Lower leg skin (tissue), 3 donors: ENCODE measurements around the gene ZSCAN25.

Source experiments
- POLR2A ChIP-seq, 2 donors: fragments of 450-650 bp; IDR thresholded peaks; one replicate each; pipeline ENCODE4 v1.6.1; 2016 to 2017; ENCODE audit warnings: antibody characterized with exemption in 2 of 2, mild to moderate bottlenecking in 1 of 2, moderate library complexity in 1 of 2
- TF ChIP-seq, protein P1 (sequence below), 3 donors: fragments of 450-650 bp; IDR thresholded peaks; one replicate each; pipeline ENCODE4 v1.5.1; 2016; ENCODE audit warnings: antibody characterized with exemption in 3 of 3, mild to moderate bottlenecking in 3 of 3, moderate library complexity in 2 of 3

DNA sequence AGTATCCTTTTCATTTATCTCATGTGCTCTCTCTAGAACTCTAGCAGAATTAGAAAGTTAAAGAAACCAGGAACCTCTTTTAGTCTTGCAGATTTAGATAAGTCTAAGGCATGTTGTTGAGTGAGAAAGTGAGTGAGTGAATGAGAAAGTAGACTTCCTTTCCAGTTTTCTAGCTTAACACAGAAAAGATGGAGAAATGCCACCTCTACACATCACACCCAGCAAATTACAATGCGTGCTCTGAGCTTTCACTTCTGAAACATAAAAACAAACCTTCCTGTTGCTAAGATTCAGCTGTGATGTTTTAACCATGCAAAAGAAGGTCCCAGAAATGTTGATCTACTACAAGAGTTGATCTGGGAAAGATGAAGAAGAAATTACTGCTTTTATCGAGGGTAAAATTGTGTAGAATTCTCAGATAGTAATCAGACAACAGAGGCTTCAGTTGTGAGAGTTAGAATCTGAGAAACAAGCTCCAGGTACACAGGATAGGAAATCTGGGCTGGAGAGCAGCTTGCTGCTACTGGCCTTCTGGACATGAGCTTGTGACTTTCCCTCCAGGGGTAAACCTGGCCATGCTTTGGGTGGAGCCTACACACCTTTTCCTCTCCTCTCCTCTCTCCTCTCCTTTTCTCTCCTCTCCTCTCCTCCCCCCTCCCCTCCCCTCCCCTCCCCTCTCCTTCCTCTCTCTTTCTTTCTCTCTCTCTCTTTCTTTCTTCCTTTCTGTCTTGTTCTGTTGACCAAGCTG lies 58.4 kb downstream of the ZSCAN25 start:
- TF ChIP-seq, protein P1, sequence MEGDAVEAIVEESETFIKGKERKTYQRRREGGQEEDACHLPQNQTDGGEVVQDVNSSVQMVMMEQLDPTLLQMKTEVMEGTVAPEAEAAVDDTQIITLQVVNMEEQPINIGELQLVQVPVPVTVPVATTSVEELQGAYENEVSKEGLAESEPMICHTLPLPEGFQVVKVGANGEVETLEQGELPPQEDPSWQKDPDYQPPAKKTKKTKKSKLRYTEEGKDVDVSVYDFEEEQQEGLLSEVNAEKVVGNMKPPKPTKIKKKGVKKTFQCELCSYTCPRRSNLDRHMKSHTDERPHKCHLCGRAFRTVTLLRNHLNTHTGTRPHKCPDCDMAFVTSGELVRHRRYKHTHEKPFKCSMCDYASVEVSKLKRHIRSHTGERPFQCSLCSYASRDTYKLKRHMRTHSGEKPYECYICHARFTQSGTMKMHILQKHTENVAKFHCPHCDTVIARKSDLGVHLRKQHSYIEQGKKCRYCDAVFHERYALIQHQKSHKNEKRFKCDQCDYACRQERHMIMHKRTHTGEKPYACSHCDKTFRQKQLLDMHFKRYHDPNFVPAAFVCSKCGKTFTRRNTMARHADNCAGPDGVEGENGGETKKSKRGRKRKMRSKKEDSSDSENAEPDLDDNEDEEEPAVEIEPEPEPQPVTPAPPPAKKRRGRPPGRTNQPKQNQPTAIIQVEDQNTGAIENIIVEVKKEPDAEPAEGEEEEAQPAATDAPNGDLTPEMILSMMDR (IDR thresholded peaks at IDR 0.05), result no peak
- TF ChIP-seq POLR2A (IDR thresholded peaks at IDR 0.05), result no peak
